Right lobe of liver (tissue), 6 donors: ENCODE results near the gene TRIM43. TPM values are rescaled to one million over a fixed set of nuclear protein-coding genes. Genes with fewer than 3 reads are reported as not detected.
"Not testable (repeated sequence)": the region's sequence is repeated elsewhere in the genome, so short reads cannot be mapped to it uniquely, and the experiment has no call there.

ENCODE experiments used
- ATAC-seq, 4 donors: fragments of 200-7000 bp; cut with Tn5 transposase; one replicate each; pipeline ENCODE4 v1.9.1; 2020; ENCODE audit warnings: mild to moderate bottlenecking in 4 of 4, moderate library complexity in 4 of 4
- DNase-seq, 3 donors: peaks; one replicate each; pipeline ENCODE4 v3.0.0-alpha.2; 2020
- H3K27ac ChIP-seq, 3 donors: fragments of 200-600 bp; one replicate each; pipeline ENCODE4 v1.8.0; 2022
- H3K27me3 ChIP-seq, 2 donors: fragments of 200-600 bp; one replicate each; pipeline ENCODE4 v1.8.0; 2022
- H3K36me3 ChIP-seq, 4 donors: fragments of 200-600 bp; sonication (generic) in 1 of 4; one replicate each; pipeline versions ENCODE4 v1.5.1 to v1.8.0; 2017 to 2022; ENCODE audit warnings: control low read depth in 1 of 4
- H3K4me1 ChIP-seq, 4 donors: fragments of 200-600 bp; sonication (generic) in 1 of 4; one replicate each; pipeline versions ENCODE4 v1.5.1 to v1.8.0; 2017 to 2022; ENCODE audit warnings: control low read depth in 1 of 4
- H3K4me3 ChIP-seq, 3 donors: fragments of 200-600 bp; one replicate each; pipeline ENCODE4 v1.8.0; 2022
- H3K9me3 ChIP-seq, 4 donors: fragments of 200-600 bp; sonication (generic) in 1 of 4; one replicate each; pipeline versions ENCODE4 v1.5.1 to v1.8.0; 2017 to 2022; ENCODE audit warnings: control low read depth in 1 of 4
- WGBS: methylation state at CpG from one replicate; pipeline ENCODE4 v1.1.6; 2018; ENCODE audit warnings: low coverage, low lambda C conversion rate; ENCODE audit not compliant: insufficient coverage; ENCODE audit errors: missing lambda C conversion rate; 5-methylcytosine and 5-hydroxymethylcytosine counted together
- intact Hi-C, 2 donors: fragments of 100-400 bp; cut with DNase I; formaldehyde crosslinking; loops; one replicate each; pipeline versions ENCODE4 v1.11.2 to v1.14.1; 2022
- small RNA-seq, 2 experiments: library from RNA; depleted of rRNA; stranded (forward); fragments of <200 nt; gene quantifications; one replicate each; pipeline ENCODE3, GENCODE V24; 2016
- total RNA-seq, 6 experiments: library from RNA; depleted of rRNA in 2 of 6; stranded (reverse); fragments of >200 nt in 2 of 6; fragmentation: NEBNext Ultra II Directional in 3 of 6; extraction: Animal tissue kit (Norgen Biotek cat#: 25700) in 3 of 6; gene quantifications; one replicate each; pipeline versions ENCODE4 v1.1.0 to v1.2.4, GENCODE V29; 2016 to 2023
- donor health status: DM: no; HTN: yes; CAD: no.
- donor health status: DM: no; HTN: no; CAD: no.
- donor health status: DM: no; HTN: no; CAD: no.
- donor health status: DM: no; HTN: yes; CAD: no.
- donor health status: DM: no; HTN: yes; CAD: no.

The TRIM43 gene
- total RNA-seq, 6 experiments from 2014 or later = not detected

- DNase-seq, H3K27me3 ChIP-seq, H3K27ac ChIP-seq, H3K9me3 ChIP-seq, H3K4me1 ChIP-seq, H3K36me3 ChIP-seq, intact Hi-C loops, H3K4me3 ChIP-seq: not testable (repeated sequence)
- peak; percentile 24 to 57 (median 52) for ATAC-seq
- WGBS = no CpG with 5 or more reads among the region's 2 CpGs
Measured at GRCh38 chr2:95645312-95645711, 53.5 kb downstream of the TRIM43 start.

- DNase-seq, H3K36me3 ChIP-seq, H3K27ac ChIP-seq, H3K4me1 ChIP-seq, H3K4me3 ChIP-seq, H3K9me3 ChIP-seq, intact Hi-C loops, H3K27me3 ChIP-seq: not testable (repeated sequence)
- peak; percentile 85 to 90 (median 86) for ATAC-seq
- WGBS = no CpG with 5 or more reads among the region's 8 CpGs
Measured at GRCh38 chr2:95646274-95646994, 54.6 kb downstream of the TRIM43 start.

- not testable (repeated sequence) for H3K9me3 ChIP-seq
Measured at GRCh38 chr2:95648894-95649544, 57.2 kb downstream of the TRIM43 start.

More at GRCh38 chr2:95648894-95649544, 57.2 kb downstream of the TRIM43 start:
- 81% methylated on average over 5 of the region's 29 CpGs for WGBS
- H3K27ac ChIP-seq, intact Hi-C loops, H3K36me3 ChIP-seq, H3K27me3 ChIP-seq, DNase-seq, H3K4me3 ChIP-seq, H3K4me1 ChIP-seq, ATAC-seq: not testable (repeated sequence)

Small RNA genes within 50 kb of the gene (small RNA-seq; reads per million reads assigned to genes)
- 0 reads per million in 2 experiments for gene AC009237.4
- gene AC009237.7 = 0 reads per million in 2 experiments

Other genes with a start within 250 kb of the TRIM43 start
- 10 to 100 TPM; 62.2 to 80.1 (median 75.7) TPM for gene FAHD2A, start 189.3 kb upstream of the TRIM43 start, total RNA-seq
- gene TRIM43B, start 107.2 kb upstream of the TRIM43 start, total RNA-seq = not detected